NCI-H1092 (cell line): ENCODE measurements around the gene FRAS1.

ENCODE experiments used
- DNase-seq: peaks from one replicate; lab custom pipeline; 2025; lab: John Stamatoyannopoulos, UW

FRAS1 gene

DNA sequence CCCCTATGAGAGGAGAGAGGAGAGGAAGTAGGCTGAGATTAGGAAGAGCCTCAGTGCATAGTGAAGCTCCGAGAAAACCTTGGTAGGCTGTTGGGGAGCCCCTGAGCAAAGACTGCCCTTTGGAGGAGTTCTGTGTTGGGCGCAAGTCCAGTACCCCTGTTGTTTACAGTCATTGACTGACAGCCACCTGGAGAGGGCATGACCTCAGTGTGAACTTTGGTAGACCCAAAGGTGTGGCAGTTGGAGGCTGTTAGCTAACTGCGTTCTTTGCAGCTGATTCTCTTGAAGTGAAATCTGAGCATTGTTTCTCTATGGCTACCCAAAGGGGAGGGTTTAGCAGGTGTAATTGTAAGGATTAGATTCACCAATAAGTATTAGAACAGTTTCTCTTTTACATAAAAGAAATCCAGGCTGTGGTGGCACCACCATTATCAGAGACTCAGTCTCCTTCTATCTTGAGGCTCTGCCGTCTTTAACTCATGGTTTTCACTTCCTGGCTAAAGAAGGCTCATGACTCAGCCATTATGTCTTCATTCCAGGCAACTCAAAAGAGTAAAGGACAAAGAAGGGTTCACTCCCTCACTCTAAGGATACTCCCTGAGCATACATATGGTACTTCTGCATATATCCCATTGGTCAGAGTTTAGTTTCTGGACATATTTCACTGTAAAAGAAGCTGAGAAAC lies 527.9 kb downstream of the FRAS1 start:
- no peak for DNase-seq

DNA sequence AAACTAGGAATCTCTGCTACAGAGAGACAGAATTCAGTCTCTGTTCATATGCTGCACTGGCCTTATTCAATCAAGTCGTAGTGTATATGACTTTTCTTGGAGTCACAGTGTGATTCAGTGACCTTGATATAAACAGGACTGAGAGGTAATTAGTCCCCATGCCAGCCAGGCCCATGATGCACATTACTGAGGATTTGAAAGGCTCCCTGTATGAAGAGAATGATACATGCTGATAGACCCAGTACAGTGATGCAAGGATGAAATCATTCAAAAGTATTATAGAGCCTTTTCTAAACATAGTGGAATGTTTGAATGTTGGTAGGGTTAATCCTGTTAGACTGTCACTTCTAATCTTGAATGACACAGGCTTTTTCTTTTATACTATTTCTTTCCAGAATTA lies 528.5 kb downstream of the FRAS1 start:
- DNase-seq, result no peak

DNA sequence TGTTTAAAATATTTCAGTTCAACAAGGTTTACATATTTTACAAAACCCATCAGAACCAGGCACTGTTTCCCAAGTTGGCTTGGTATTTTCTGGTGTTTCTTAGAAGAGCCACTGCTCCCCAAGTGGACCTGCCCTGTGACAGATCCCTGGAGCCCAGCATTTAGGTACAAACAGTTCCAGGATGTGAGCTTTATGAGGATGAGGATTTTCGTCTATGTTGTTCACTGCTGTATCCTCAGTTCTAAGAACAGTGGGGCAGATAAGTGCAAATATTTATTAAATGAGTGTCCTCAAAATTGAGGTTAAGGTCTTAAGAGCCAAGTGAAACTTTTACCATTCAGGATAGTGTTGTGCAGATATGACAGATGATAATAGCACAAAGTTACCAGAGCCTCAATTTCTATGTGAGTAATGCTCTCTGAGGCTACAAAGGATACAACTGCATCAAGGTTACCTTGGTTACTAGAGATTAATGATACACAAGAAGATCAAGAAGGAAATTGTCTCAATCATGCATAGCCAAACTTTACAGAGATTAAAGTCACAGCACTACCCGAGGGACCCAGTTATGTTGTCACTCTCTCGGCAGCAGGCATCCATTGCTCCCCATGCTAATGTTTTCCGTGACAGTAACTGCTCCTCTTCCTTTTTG lies 531.9 kb downstream of the FRAS1 start:
- no peak for DNase-seq

DNA sequence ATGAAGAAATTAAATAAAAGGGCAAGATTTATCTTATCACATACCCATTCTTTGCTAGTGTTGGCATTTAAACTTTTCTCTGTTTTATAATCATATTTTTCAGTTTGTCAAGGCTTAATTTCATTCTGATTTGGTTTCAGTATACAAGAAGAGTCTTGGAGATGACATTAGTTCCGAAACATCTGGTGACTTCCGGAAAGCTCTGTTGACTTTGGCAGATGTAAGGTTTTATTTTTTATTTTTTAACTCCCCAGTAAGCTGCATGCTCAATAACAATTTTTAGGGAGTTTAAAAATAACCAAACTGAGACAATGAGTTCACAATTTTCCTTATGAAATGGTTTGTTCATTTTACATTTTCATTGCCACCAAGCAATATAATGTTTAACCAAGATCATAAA lies 534.3 kb downstream of the FRAS1 start:
- no peak for DNase-seq

DNA sequence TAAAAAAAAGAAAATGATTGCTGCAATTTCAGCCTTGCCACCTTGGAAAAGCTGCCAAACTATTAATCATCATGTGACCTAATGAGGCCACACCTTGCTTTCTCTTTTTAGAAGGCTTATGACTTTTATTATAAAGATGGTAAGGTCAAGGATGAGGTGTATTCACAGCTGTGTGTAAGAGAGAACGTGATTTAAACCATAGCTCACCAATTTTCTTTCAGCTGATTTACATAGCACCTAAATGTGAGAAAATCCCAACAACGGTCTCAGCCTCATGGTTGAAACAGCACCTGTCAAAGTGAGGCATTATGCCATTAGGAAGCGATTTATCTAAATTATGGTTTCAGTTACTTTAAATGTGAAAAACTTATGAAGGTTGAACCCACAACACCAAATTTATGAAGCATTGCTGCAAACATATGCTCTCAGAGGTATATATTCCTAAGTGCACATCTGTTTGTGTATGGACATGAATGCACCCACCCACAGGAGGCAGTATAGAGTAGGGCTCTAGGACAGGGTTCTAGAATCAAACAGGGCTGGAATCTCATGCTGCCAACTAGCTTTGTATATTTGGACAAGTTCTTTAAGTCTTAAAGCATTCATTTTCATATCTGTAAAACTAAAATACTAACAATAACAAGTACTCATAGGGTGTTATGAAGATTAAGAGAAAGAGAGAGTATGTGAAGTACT lies 535.1 kb downstream of the FRAS1 start:
- DNase-seq, result no peak
